Thyroid gland (tissue), 4 donors: ENCODE measurements around the gene USP48.

Source experiments
- CTCF ChIP-seq, 6 experiments: fragments of 200-600 bp in 3 of 6; fragments of 450-650 bp in 3 of 6; sonication (generic) in 3 of 6; IDR thresholded peaks; one replicate each; pipeline ENCODE4 v1.5.1; 2016 to 2019; ENCODE audit warnings: antibody characterized with exemption in 6 of 6, mild to moderate bottlenecking in 2 of 6, inconsistent platforms in 1 of 6, moderate library complexity in 1 of 6
- POLR2A ChIP-seq, 2 donors: fragments of 450-650 bp; IDR thresholded peaks; one replicate each; pipeline ENCODE4 v1.6.1; 2017; ENCODE audit warnings: antibody characterized with exemption in 2 of 2, mild to moderate bottlenecking in 2 of 2, moderate library complexity in 1 of 2

- TF ChIP-seq POLR2A (IDR thresholded peaks at IDR 0.05) = no peak
- TF ChIP-seq CTCF (IDR thresholded peaks at IDR 0.05) = no peak
These were observed 89.2 kb downstream of the USP48 start for GRCh38 chr1:21693732-21694131.
